Activated naive CD4-positive, alpha-beta T cell treated with anti-CD3 and anti-CD28 coated beads, Interleukin-2, amount 50 U/mL, for 24 hours (primary cell): ENCODE measurements around the gene RDH5.

ENCODE experiments used
- H3K27ac Mint-ChIP-seq: one replicate; pipeline ENCODE4 v1.8.0; 2021; ENCODE audit warnings: mild to moderate bottlenecking, mixed read lengths
- H3K27me3 Mint-ChIP-seq: one replicate; pipeline ENCODE4 v1.8.0; 2021; ENCODE audit warnings: mixed read lengths
- H3K36me3 Mint-ChIP-seq: one replicate; pipeline ENCODE4 v1.8.0; 2021; ENCODE audit warnings: mixed read lengths
- H3K4me1 Mint-ChIP-seq: one replicate; pipeline ENCODE4 v1.8.0; 2021; ENCODE audit warnings: mixed read lengths
- H3K4me3 Mint-ChIP-seq: one replicate; pipeline ENCODE4 v1.8.0; 2021; ENCODE audit warnings: mild to moderate bottlenecking, mixed read lengths
- H3K9me3 Mint-ChIP-seq: one replicate; pipeline ENCODE4 v1.8.0; 2021; ENCODE audit warnings: mixed read lengths

RDH5 gene

DNA sequence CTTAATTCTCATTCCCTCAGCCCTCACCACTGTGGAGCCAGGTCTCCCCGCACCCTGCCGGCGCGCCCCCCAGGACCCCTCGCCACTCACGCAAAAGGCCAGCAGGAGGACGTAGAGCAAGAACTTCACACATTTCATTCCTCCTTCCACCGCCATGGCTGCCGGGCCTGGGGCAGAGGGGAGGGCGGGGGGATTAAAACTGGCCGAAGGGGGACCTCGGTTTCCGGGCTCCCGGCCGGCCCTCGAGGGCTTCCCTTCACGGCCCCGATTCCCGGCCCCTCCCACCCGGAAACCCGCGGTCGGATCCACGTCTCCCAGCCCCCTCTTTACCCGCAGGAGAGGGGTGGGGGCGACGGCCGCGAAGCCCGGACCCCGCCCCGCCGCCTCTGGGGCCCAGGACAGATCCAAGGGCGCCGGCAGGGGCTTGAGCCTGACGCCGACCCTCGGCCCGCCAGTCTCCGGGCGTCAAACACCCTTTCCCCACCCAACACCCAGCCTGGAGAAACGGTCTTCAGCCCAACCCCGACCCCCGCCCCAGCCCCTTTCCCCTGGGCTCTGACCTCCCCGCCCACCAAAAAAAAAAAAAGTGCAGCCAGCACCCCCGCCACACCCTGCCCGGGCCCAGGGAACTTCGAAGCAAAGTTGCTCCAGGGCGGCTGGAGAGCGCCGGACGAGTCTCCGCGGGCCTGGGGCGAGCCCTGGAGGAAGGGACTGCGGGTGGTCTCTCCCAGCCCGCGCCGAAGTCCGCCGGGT lies 8.2 kb downstream of the RDH5 start:
- Mint-ChIP-seq H3K9me3 (no peaks in the 10 kb centered on the region), H3K27ac (no peak overlapping the region), H3K4me1 (peaks cover 46% of the 10 kb centered on the region), H3K27me3 (no peaks in the 10 kb centered on the region), H3K4me3 (peak overlapping the region; percentile 82), H3K36me3 (no peaks in the 10 kb centered on the region)

GRCh38 chr12:55728939-55729818 lies 9.0 kb downstream of the RDH5 start, which contains the start of gene CD63:
Gene CD63 (minus strand): TSS chr12:55729009. CDS start chr12:55728341, 668 bp downstream.
- Mint-ChIP-seq H3K27me3 (no peaks in the 10 kb centered on the region), H3K4me1 (peaks cover 46% of the 10 kb centered on the region), H3K9me3 (no peaks in the 10 kb centered on the region), H3K36me3 (no peaks in the 10 kb centered on the region), H3K27ac (peak within 1 kb of the TSS; percentile 96), H3K4me3 (peak within 1 kb of the TSS; percentile 93)

DNA sequence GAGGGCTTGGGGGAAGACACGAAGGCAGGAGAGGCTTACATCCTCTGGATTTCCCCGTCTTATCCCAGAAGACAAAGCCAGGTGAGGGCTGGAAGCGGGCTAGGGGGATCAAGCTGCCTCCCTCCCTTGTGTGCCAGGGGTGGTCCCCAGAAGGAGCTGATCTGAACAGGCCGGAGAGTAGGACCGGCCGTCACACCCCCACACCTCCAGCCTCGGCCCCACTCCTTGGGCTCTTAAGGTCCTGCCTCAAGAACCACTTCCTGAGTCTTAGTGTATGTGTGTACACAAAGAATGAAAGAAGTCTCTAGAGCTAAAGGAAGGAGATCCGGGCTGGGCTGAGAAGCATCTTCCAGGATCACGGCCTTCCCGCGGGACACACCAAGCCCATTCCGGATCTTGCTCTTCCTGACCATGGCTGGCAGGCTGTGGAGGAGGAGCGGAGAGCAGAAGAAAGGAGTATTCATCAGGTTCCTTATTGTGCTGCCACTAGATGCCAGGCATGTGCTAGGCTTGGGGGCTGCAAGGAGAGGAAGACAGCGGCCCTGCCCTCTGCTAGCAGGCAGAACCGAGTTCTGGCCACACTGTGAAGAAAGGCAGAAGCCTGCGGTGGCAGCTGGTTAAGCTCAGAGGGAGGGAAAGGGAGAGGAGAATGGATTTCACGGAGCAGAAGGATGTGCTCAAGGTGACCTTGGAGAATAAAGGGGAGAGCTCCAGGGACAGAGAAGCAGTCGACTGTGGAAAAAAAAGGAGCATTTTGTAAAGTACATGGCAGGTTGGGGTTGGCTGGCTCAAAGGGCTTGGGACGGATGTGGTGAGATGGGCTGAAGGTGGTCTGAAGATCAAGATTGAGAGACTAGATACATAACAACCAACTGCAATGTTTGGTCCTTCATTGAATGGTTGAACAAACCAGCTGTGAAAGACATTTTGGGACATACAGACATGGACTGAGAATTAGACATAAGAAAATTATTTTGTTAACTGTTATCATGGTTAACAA lies 9.9 kb downstream of the RDH5 start:
- Mint-ChIP-seq H3K4me3 (peak overlapping the region; percentile 93), H3K4me1 (peaks cover 40% of the 10 kb centered on the region), H3K27ac (peak overlapping the region; percentile 96)

DNA sequence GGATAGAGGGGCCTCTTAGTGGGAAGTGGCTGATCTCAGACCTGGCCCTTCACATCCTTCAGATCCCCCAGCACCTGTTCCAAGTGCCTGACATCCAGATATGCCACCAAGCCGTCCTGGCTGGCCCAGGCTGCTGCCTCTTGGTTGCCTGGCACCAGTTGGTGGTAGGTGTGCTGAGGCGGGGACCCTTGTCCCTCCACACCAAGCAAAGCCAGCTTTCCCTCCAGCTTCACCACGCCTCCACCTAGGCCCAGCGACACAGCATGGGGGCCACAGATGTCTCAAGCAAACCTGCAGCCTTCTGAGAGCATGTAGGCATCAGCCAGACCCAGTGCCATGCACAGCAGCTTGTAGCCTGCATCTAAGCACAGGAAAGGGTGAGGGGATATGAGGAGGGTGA lies 12.1 kb downstream of the RDH5 start:
- Mint-ChIP-seq H3K4me3 (no peak overlapping the region), H3K27me3 (no peaks in the 10 kb centered on the region), H3K27ac (peak overlapping the region; percentile 24), H3K9me3 (no peaks in the 10 kb centered on the region), H3K36me3 (no peaks in the 10 kb centered on the region), H3K4me1 (peaks cover 31% of the 10 kb centered on the region)

More for the DNA sequence above, 9.9 kb downstream of the RDH5 start:
- Mint-ChIP-seq H3K36me3 (no peaks in the 10 kb centered on the region), H3K9me3 (no peaks in the 10 kb centered on the region), H3K27me3 (no peaks in the 10 kb centered on the region)

DNA sequence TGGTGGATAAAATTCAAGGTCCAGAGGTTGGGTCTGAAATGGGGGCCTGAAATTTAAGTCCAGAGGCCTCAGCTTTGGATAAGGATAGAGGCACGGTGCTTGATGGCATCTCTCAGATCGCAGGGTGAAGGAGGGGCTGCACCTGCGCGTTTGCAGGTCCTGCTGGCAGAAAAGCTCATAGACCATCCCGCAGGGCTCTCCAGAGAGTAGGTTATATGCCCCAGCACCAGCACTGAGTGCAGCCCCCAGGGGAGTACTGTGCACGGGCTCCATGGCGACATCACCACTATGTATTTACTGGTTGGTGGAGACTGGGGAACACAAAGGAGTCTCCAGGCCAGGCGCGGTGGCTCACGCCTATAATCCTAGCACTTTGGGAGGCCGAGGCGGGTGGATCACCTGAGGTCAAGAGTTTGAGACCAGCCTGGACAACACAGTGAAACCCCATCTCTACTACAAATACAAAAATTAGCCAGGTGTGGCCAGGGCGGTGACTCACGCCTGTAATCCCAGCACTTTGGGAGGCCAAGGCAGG lies 12.9 kb downstream of the RDH5 start:
- H3K9me3 Mint-ChIP-seq = no peaks in the 10 kb centered on the region
- H3K4me3 Mint-ChIP-seq = no peak overlapping the region
- no peaks in the 10 kb centered on the region for H3K36me3 Mint-ChIP-seq
- H3K27me3 Mint-ChIP-seq = no peaks in the 10 kb centered on the region
- H3K27ac Mint-ChIP-seq = no peak overlapping the region
- H3K4me1 Mint-ChIP-seq = peaks cover 35% of the 10 kb centered on the region

DNA sequence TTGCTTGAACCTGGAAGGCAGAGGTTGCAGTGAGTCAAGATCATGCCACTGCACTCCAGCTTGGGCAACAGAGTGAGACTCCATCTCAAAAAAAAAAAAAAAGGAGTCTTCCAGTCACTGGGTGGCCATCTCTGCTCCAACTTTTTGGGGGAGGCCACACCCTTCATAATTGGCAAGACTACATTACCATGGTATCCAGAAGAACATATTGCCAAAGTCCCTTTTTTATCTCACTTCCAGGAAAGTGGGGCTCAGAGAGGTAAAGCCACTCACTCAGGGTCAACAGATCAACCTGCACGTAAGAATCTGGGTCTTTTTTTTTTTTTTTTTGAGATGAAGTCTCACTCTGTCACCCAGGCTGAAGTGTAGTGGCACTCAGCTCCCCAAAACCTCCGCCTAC lies 13.7 kb downstream of the RDH5 start:
- Mint-ChIP-seq H3K4me1 (peaks cover 41% of the 10 kb centered on the region), H3K27ac (no peak overlapping the region), H3K27me3 (no peaks in the 10 kb centered on the region), H3K4me3 (no peak overlapping the region), H3K36me3 (no peaks in the 10 kb centered on the region), H3K9me3 (no peaks in the 10 kb centered on the region)

- Mint-ChIP-seq H3K9me3 (no peaks in the 10 kb centered on the region), H3K36me3 (no peaks in the 10 kb centered on the region), H3K27me3 (no peaks in the 10 kb centered on the region), H3K4me1 (peaks cover 38% of the 10 kb centered on the region), H3K4me3 (no peak overlapping the region), H3K27ac (no peak overlapping the region)
Observed at GRCh38 chr12:55734595-55734994, 14.4 kb downstream of the RDH5 start.

DNA sequence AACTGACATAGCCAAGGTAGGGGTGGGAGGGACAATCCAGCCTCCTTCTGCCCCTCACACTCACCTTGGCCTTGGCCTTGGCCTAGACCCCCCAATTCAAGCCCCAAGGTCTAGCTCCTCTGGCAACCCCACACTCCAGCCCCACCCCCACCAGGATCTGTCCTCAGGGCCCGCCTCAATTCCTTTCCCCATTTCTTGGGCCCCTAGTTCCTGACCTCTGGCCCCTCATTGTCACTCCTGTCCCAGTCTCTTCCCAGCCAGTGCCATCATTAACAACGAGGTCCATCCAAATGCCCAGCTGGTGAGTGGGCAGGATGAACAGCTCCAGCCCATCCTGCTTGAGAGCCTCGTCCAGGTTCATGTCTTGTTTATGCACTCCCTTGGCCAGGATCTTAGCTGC lies 15.9 kb downstream of the RDH5 start:
- Mint-ChIP-seq H3K4me3 (no peak overlapping the region), H3K9me3 (no peaks in the 10 kb centered on the region), H3K36me3 (no peaks in the 10 kb centered on the region), H3K4me1 (peaks cover 25% of the 10 kb centered on the region), H3K27me3 (no peaks in the 10 kb centered on the region), H3K27ac (peak overlapping the region; percentile 59)

- H3K27me3 Mint-ChIP-seq = no peaks in the 10 kb centered on the region
- H3K27ac Mint-ChIP-seq = peak overlapping the region; percentile 89
- no peaks in the 10 kb centered on the region for H3K9me3 Mint-ChIP-seq
- no peaks in the 10 kb centered on the region for H3K36me3 Mint-ChIP-seq
- peak overlapping the region; percentile 63 for H3K4me3 Mint-ChIP-seq
- H3K4me1 Mint-ChIP-seq = peaks cover 28% of the 10 kb centered on the region
Observed at GRCh38 chr12:55736780-55737580, 16.8 kb downstream of the RDH5 start.

GRCh38 chr12:55737581-55738122 lies 17.5 kb downstream of the RDH5 start:
- peaks cover 35% of the 10 kb centered on the region for H3K4me1 Mint-ChIP-seq
- peak overlapping the region; percentile 89 for H3K27ac Mint-ChIP-seq
- no peaks in the 10 kb centered on the region for H3K27me3 Mint-ChIP-seq
- H3K4me3 Mint-ChIP-seq = peak overlapping the region; percentile 91
- no peaks in the 10 kb centered on the region for H3K9me3 Mint-ChIP-seq
- H3K36me3 Mint-ChIP-seq = no peaks in the 10 kb centered on the region

GRCh38 chr12:55738123-55739024 lies 18.2 kb downstream of the RDH5 start:
- Mint-ChIP-seq H3K9me3 (no peaks in the 10 kb centered on the region), H3K27me3 (no peaks in the 10 kb centered on the region), H3K27ac (peak overlapping the region; percentile 91), H3K4me3 (peak overlapping the region; percentile 91), H3K36me3 (no peaks in the 10 kb centered on the region), H3K4me1 (peaks cover 37% of the 10 kb centered on the region)

GRCh38 chr12:55739025-55739378 lies 18.8 kb downstream of the RDH5 start:
- H3K4me1 Mint-ChIP-seq = peaks cover 39% of the 10 kb centered on the region
- H3K27me3 Mint-ChIP-seq = no peaks in the 10 kb centered on the region
- H3K4me3 Mint-ChIP-seq = peak overlapping the region; percentile 91
- no peaks in the 10 kb centered on the region for H3K36me3 Mint-ChIP-seq
- H3K27ac Mint-ChIP-seq = no peak overlapping the region
- H3K9me3 Mint-ChIP-seq = no peaks in the 10 kb centered on the region

DNA sequence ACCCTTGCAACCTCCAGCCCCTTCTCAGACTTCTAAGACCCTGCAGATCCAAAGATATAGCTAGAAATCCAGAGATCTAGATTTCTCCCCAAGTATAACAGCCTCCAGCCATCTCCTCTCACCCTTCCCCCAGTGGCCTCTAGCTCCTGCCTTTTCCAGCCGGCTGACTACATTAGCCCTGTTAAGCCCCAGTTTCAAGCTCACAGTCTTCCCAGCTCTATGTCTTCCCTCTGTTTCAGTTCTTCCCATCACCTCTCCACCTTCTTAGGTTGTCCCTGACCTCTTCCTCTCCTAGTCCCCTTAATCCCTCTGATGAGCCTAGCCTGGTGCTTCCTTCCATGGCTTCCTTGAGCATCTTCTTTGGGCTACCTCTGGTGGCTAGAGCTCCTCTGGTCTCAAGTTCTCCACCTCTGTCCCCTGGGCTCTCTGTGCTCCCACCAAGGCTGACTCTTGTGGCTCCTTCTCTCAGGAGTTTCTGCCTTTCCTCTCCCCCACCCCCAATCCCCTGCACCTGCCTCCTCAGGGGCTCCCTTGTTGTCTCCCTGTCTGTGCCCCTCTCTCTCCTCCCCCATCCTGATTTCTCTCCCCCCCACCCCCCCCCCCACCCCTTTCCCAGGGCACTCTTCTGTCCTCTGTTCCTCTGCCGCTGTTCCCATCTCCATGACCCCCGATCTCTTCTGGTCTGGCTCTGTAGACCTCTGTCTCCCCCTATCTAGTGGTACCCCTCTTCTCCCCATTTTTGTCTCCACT lies 21.9 kb downstream of the RDH5 start:
- peaks cover 54% of the 10 kb centered on the region for H3K4me1 Mint-ChIP-seq
- H3K4me3 Mint-ChIP-seq = peak overlapping the region; percentile 87
- no peaks in the 10 kb centered on the region for H3K36me3 Mint-ChIP-seq
- H3K27ac Mint-ChIP-seq = peak overlapping the region; percentile 39
- no peaks in the 10 kb centered on the region for H3K9me3 Mint-ChIP-seq
- no peaks in the 10 kb centered on the region for H3K27me3 Mint-ChIP-seq
